HL-60 (cell line): ENCODE data around the gene IGFL2.

ENCODE experiments used
- DNase-seq, 2 experiments: peaks; one replicate each; pipeline ENCODE4 v3.0.0-alpha.2; 2010 to 2020; ENCODE audit warnings: low read depth in 1 of 2, low spot score in 1 of 2
- H3K27ac ChIP-seq: fragments of 250-450 bp; sonication (Bioruptor Pico); replicated peaks from 2 replicates; pipeline ENCODE4 v1.5.1; 2020; ENCODE audit warnings: mild to moderate bottlenecking, moderate library complexity
- H3K27me3 ChIP-seq: fragments of 250-450 bp; sonication (Bioruptor Pico); 2 replicates; pipeline ENCODE4 v1.5.1; 2021; ENCODE audit warnings: mild to moderate bottlenecking, moderate library complexity; ENCODE audit not compliant: insufficient read depth, poor library complexity, severe bottlenecking
- H3K4me3 ChIP-seq: replicated peaks from 2 replicates; pipeline ENCODE4 v1.5.1; 2011; ENCODE audit warnings: mild to moderate bottlenecking, control low read depth, low read length; ENCODE audit not compliant: insufficient read depth
- CTCF ChIP-seq: IDR thresholded peaks from one replicate; pipeline ENCODE4 v1.5.1; 2011; ENCODE audit warnings: low read length, control low read depth, inconsistent platforms; ENCODE audit not compliant: insufficient read depth
- GABPA ChIP-seq: IDR thresholded peaks from 2 replicates; pipeline ENCODE4 v1.6.1; 2012; ENCODE audit warnings: low read depth
- POLR2AphosphoS5 ChIP-seq: IDR thresholded peaks from 2 replicates; pipeline ENCODE4 v1.6.1; 2012; ENCODE audit warnings: low read depth
- REST ChIP-seq: IDR thresholded peaks from 2 replicates; pipeline ENCODE4 v1.6.1; 2012; ENCODE audit warnings: low read depth; ENCODE audit not compliant: insufficient replicate concordance
- SPI1 ChIP-seq: IDR thresholded peaks from 2 replicates; pipeline ENCODE4 v1.6.1; 2012; ENCODE audit warnings: low read depth, mild to moderate bottlenecking, borderline replicate concordance

Gene IGFL2

GRCh38 chr19:46180701-46181387, 32.8 kb downstream of the IGFL2 start:
- Histone ChIP-seq H3K27me3 (no peaks in the 10 kb centered on the region), H3K4me3 (no peak overlapping the region), H3K27ac (no peak overlapping the region)
- no peak for DNase-seq
- TF ChIP-seq REST = no peak
- no peak for TF ChIP-seq POLR2AphosphoS5
- no peak for TF ChIP-seq CTCF
- TF ChIP-seq GABPA = no peak
- no peak for TF ChIP-seq SPI1

GRCh38 chr19:46181388-46181779, 33.3 kb downstream of the IGFL2 start:
- Histone ChIP-seq H3K27me3 (no peaks in the 10 kb centered on the region), H3K4me3 (no peak overlapping the region), H3K27ac (no peak overlapping the region)
- DNase-seq = peak in 1 of 2 experiments; percentile 12
- TF ChIP-seq SPI1 (no peak), REST (no peak), GABPA (no peak), CTCF (no peak), POLR2AphosphoS5 (no peak)

GRCh38 chr19:46182476-46182875, 34.4 kb downstream of the IGFL2 start:
- no peak for TF ChIP-seq REST
- TF ChIP-seq POLR2AphosphoS5 = no peak
- no peak for TF ChIP-seq CTCF
- TF ChIP-seq SPI1 = no peak
- Histone ChIP-seq H3K27me3 (no peaks in the 10 kb centered on the region), H3K27ac (no peak overlapping the region), H3K4me3 (no peak overlapping the region)
- no peak for DNase-seq
